IPS-11a (cell line): ENCODE measurements around the gene GALNT2.

ENCODE experiments used
- H3K4me3 ChIP-seq: one replicate; pipeline ENCODE4 v1.5.1; 2013; ENCODE audit warnings: low read depth, low read length, control low read depth

The GALNT2 gene

DNA sequence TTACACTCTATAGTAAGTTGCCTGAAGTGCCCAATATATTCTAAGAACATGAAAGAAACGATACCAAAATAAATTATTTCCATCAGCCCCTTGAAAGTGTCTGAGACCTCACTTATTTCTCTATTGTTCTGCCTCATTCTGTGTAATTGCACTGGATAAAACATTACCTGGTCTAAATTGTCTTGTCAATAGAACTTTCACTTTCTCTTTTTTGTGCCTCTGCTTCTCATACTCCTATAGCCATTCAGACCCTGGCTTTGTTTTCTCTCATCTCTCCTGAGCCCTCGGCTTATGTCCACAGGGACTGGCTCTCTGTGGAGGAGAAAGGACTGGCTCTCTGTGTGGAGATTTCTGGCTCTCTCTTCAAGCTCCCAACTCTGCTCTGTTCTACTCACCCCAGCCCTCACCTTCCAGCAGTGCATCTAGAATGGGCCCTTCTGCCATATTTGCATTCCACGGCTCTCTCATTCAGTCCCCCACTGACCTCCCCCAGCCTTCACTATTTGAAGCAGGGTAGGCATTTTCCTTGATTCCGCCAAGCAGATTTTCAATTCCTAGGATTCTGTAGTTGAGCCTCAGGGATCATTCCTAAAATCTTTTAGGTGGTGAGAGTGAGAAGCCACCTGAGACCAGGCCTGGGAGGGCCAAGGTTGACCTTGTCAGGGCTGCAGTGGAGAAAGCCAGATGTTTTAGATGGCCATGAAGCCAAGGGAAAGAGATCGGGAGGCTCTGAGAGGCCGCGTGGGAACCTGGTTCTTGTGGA lies 15.9 kb upstream of the GALNT2 start:
- no peak overlapping the region for H3K4me3 ChIP-seq

- H3K4me3 ChIP-seq: no peak overlapping the region
Observed at GRCh38 chr1:230052018-230052417, 15.0 kb upstream of the GALNT2 start.

GRCh38 chr1:230052665-230053064 lies 14.4 kb upstream of the GALNT2 start:
- H3K4me3 ChIP-seq: no peak overlapping the region

- no peak overlapping the region for H3K4me3 ChIP-seq
Observed at GRCh38 chr1:230054092-230054749, 12.8 kb upstream of the GALNT2 start.

DNA sequence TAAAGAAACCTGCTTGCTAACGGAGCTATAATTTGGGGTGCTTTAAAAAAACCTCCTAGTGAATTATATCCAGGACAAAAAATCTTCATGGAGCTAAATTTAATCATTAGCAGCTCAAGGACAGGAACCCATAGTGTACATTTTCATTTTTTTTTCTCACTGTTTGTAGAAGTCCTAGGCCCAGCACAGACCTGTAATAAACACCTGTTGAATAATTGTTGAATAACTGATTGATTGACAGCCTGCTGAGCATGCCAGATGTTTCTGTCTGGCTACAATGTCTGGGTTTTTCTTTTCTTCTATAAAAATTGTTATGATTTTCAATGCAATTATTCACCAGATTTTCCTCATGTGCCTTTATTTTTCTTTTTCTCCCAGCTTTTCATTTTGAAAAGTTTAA lies 10.9 kb upstream of the GALNT2 start:
- H3K4me3 ChIP-seq: no peak overlapping the region

DNA sequence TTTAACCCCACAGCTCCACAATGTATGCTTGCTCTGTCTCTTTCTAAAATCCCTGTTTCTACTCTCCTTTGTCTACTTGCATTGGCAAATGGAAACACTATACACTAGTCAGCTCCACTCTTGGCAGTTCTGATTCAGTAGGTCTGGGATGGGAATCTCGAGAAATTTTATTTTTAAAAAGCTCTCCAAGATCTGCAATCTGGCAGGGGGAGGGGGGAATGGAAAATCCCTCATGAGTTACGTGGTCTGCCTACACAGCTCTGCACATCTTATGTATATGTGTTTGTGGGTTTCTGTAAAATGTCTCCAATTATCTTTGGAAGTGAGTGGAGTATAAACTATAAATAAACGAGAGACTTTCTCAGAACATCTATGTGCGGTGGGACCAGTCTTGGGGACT lies 9.9 kb upstream of the GALNT2 start:
- H3K4me3 ChIP-seq: no peak overlapping the region

GRCh38 chr1:230057681-230058565 lies 9.1 kb upstream of the GALNT2 start:
- no peak overlapping the region for H3K4me3 ChIP-seq

GRCh38 chr1:230058626-230059025 lies 8.4 kb upstream of the GALNT2 start:
- H3K4me3 ChIP-seq: no peak overlapping the region

- no peak overlapping the region for H3K4me3 ChIP-seq
Observed at GRCh38 chr1:230061801-230062200, 5.2 kb upstream of the GALNT2 start.

GRCh38 chr1:230062521-230062920 lies 4.5 kb upstream of the GALNT2 start:
- H3K4me3 ChIP-seq: no peak overlapping the region

DNA sequence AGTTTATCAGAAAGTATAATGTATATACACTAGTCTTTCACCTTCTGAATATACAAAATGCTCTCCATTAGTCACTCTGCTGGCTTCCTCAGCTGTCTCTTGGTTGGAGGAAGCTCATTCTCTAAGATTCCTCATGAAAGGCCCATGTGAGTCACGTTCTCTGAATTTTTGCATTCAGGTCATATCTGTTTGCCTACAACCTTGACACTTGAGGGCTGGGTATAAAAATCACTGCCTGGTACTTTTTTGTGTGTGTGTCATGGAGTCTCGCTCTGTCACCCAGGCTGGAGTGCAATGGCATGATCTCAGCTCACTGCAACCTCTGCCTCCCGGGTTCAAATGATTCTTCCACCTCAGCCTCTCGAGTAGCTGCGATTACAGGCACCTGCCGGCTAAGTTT lies 2.8 kb upstream of the GALNT2 start:
- no peak overlapping the region for H3K4me3 ChIP-seq

GRCh38 chr1:230065161-230065560 lies 1.9 kb upstream of the GALNT2 start:
- H3K4me3 ChIP-seq: no peak overlapping the region

GRCh38 chr1:230065571-230065970 lies 1.5 kb upstream of the GALNT2 start:
- no peak overlapping the region for H3K4me3 ChIP-seq

GRCh38 chr1:230066031-230066430 lies 1.0 kb upstream of the GALNT2 start:
- no peak overlapping the region for H3K4me3 ChIP-seq

GRCh38 chr1:230067419-230067870 lies 407 bp downstream of the GALNT2 start:
- peak overlapping the region; percentile 88 for H3K4me3 ChIP-seq

DNA sequence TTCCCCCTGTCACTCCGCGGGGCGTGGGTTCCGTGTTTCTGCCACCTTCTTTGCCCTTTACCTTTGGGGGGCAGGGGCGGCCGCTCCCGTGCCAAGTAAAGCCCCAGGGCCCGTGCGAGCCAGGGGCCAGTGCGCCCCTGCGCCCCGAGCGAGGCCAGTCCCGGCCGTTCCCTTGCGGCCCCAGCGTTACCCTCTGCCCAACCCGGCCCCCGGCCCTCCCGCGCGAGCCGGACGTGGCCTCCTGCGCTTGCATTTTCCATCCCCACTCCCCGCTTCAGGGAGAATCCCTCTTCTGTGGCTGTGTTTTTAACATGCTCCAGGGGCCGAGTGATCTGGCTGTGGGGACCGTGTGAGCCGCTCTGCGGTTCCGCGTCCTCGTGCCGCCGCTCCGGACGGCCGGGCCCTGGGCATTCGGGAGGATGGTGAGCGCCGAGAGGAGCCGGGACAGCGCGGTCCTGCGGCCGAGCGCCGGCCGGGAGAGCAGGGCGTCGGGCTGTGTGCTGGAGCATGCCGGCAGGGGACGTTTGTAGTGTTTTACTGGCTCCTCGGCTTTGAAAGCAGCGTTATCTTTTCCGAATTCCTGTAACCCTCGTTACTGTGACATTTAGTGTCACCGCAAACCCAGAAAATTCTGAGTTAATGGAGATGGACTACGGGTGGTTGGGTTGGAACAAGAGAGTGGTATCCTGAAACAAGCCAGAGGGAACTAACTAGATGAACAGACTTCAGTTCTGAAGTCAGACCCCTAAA lies 1.0 kb downstream of the GALNT2 start:
- peak overlapping the region; percentile 88 for H3K4me3 ChIP-seq

DNA sequence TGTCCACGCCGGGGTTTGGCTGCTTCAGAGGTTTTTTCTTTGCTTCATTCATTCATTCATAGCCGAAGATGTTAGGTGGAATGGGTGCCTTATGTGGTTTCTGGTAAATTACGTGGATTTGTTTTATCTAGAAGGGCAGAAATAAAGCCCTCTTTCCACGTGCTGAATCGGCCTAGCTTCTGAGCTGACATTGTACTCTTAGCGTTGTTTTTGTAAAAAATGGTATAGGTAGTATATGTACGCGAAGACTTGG lies 1.5 kb downstream of the GALNT2 start:
- peak overlapping the region; percentile 88 for H3K4me3 ChIP-seq

DNA sequence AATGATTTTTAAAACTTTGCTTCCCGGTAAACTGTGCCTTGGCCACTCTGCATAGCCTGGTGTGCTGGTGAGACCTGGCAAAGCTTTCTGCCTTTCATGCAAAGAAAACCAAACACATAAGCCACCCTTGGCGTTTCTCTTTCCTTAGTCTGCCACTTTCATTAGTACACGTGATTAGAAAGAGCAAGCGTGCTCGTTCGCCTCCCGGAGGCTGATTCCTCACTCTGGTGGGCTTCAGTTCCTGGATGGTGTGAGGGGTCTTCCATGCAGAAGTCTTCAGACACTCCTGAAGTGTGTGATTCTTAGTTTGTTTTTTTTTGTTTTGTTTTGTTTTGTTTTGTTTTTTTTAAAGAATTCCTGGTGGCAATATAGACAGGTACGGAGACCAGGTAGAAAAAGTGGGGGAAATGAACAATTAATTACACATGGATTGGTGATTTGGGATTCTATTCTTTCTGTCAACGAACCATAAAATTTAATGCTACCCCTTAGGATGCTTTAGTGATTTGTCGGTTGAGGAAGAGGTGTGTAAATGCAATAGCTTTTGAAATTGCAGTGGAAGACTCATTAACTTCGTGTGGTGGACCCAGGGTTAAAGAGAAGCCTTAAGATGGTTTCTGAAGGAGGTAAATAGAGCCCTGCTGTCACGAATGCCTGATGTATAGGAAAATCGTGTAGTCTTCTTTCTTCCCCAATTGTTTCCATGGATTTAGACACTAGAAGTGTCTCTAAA lies 2.1 kb downstream of the GALNT2 start:
- peak overlapping the region; percentile 1 for H3K4me3 ChIP-seq

DNA sequence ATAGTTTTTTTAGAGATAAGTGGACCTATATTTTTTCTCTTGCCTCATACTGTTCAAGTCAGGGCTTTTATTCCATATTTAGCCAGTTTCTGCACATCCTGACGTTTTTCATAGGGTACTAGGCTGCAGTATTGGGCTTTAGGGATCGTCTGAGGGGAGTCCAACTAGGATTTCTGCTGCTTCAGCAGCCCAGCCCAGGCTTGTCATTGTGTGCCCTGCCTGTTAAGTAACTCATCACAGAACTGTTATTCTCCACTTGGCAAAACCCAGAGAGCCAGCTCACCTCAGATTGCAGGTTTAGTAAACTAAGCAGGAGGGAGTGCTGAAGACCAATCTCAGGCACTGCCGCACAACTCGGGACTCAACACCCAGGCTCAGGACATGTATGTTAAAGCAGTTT lies 2.8 kb downstream of the GALNT2 start:
- no peak overlapping the region for H3K4me3 ChIP-seq
